WI38 (cell line): Measurements from ENCODE around the gene PFDN1.
A peak's percentile ranks its signal among the peaks of the same experiment; 100 is the strongest.
"Not testable (repeated sequence)": the region's sequence is repeated elsewhere in the genome, so short reads cannot be mapped to it uniquely, and the experiment has no call there.

Source experiments
- H3K4me3 ChIP-seq: 2 replicates; pipeline ENCODE4 v1.5.1; 2011; ENCODE audit warnings: low read depth, mild to moderate bottlenecking, control low read depth, low read length
- TF ChIP-seq, protein P1 (sequence below): IDR thresholded peaks from 2 replicates; pipeline ENCODE4 v1.5.1; 2012; ENCODE audit warnings: low read depth, mild to moderate bottlenecking, control low read depth, low read length

The PFDN1 gene

DNA sequence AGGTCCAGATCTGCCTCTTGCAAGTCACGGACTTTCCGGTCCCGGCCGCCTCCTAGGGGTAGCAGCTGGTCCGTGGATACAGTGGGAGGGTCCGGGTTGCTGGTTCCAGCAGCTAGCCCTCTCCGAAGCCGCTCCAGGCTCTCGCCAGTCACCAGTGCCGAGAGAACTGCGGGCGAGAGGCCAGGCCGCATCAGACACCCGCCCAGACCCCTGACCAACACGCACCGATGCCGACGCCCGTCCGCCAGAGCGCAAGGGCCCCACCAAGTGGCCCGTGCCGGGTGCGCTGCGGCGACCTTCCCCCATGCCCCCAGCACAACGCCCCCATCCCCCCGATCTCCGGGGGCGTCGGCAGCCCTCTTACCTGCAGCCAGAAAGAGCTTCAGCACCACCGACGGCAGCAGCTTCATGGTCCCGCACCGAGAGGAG, 43.0 kb upstream of the PFDN1 start:
- TF ChIP-seq, protein P1, sequence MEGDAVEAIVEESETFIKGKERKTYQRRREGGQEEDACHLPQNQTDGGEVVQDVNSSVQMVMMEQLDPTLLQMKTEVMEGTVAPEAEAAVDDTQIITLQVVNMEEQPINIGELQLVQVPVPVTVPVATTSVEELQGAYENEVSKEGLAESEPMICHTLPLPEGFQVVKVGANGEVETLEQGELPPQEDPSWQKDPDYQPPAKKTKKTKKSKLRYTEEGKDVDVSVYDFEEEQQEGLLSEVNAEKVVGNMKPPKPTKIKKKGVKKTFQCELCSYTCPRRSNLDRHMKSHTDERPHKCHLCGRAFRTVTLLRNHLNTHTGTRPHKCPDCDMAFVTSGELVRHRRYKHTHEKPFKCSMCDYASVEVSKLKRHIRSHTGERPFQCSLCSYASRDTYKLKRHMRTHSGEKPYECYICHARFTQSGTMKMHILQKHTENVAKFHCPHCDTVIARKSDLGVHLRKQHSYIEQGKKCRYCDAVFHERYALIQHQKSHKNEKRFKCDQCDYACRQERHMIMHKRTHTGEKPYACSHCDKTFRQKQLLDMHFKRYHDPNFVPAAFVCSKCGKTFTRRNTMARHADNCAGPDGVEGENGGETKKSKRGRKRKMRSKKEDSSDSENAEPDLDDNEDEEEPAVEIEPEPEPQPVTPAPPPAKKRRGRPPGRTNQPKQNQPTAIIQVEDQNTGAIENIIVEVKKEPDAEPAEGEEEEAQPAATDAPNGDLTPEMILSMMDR, result no peak; the same call in 1 of the 2 replicates
- peak overlapping the region; percentile 60 for H3K4me3 ChIP-seq

DNA sequence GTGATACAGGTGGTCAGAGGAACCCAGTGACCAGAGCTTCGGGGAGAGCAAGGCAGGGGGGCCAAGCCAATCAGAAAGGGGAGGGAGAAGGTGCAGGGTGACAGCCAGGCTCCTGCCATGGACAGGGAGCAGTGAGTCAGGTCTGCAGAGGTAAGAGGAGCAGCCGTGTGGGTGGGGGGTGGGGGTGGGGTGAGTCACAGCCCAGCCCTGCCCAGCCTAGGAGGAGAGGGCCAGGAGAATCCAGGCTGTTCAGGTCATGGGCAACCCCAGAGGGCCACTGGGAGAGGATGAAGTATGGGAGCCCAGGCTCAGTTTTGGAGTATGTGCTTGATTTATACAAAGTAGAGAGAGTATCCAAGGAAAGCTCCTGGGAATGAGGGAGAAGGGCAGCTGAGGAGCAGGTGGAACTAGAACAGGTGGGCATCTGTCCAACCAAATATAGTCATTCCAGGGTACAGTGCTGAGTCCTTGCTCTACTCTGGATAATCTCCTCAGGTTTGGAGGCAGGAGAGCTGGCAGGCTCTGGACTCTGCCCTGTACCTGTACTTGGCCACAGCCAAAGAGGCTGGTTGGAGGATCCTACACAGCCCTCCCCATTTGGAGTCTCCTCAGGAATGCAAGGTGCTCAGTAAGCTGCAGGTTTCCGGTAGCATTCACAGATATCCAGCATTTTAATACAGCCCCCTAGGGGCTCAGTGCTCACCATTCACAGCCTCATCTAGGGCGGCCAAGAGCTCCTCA, 42.0 kb upstream of the PFDN1 start:
- peak overlapping the region; percentile 60 for H3K4me3 ChIP-seq
- TF ChIP-seq, protein P1, result no peak

DNA sequence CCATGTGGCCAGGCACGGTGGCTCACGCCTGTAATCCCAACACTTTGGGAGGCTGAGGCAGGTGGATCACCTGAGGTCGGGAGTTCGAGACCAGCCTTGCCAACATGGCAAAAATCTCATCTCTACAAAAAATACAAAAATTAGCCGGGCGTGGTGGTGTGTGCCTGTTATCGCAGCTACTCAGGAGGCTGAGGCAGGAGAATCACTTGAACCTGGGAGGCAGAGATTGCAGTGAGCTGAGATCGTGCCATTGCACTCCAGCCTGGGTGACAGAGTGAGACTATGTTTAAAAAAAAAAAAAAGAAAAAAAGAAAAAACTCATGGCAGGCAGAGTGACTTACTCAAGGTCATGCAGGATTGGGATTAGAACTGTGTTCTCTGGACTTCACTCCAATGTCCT, 40.9 kb upstream of the PFDN1 start:
- not testable (repeated sequence) for H3K4me3 ChIP-seq

GRCh38 chr5:140342896-140343295, 40.0 kb upstream of the PFDN1 start:
- no peak overlapping the region for H3K4me3 ChIP-seq
- TF ChIP-seq, protein P1, result no peak

DNA sequence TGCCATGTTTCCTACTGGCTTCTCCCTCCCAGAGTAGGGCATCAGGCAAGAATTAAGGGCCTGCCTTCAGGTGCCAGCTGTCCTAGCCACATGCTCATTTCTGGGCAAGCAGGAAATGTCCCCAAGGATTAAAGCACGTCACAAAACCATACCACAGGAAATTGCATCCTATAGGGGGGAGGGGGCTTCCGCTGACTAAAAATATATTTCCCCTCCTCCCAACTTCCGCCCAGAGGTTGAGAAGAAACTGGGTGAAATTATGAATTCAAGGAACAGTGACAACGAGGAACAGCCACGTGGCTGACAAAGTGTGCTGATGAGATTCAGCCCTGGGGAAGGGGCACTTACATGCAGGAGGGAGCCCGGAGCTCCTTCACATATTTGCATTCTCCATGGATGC, 39.4 kb upstream of the PFDN1 start:
- TF ChIP-seq, protein P1, result no peak
- H3K4me3 ChIP-seq, result no peak overlapping the region

DNA sequence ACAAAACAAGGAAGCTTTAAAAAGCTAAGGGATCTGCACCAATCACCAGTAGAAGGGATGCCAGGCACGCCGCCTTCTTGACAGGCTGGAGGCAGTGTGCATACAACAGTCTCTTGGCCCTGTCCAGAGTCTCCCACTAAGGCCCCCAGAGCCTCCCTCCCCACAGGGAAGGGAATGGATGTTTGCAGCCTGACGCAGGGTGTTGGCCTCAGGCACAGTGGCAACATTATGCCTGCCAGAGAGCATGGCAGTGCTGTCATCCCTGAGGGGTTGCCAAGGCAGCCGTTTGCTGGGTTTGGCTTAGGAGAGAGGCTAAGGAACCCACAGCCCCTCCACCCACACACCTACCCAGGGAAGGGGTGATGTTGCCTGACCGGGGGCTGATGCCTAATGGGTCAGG, 38.7 kb upstream of the PFDN1 start:
- TF ChIP-seq, protein P1, result no peak
- no peak overlapping the region for H3K4me3 ChIP-seq

DNA sequence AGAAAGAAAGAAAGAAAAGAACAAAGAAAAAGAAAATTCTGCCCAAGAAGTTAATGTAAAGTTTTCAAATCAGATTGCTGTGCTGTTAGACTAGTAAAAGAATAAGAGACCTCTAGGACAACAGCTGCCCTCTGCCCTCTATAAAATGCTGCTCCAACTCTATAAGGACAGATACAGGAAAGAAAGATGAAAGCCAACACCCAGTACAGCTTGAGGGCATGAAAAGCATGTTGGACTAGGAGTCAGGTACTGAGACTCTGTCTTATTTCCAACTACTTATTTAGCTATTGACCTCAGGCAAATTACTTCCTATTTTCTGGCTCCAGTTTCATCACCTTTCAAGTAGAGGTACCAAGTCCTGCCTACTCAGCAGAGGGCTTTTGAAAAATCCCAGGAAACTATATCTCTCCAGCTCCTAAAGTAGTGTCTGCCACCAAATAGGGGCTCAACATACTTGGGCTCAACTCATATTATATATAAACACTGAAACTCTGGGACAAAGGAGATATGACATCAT, 37.8 kb upstream of the PFDN1 start:
- no peak overlapping the region for H3K4me3 ChIP-seq
- TF ChIP-seq, protein P1, result no peak

DNA sequence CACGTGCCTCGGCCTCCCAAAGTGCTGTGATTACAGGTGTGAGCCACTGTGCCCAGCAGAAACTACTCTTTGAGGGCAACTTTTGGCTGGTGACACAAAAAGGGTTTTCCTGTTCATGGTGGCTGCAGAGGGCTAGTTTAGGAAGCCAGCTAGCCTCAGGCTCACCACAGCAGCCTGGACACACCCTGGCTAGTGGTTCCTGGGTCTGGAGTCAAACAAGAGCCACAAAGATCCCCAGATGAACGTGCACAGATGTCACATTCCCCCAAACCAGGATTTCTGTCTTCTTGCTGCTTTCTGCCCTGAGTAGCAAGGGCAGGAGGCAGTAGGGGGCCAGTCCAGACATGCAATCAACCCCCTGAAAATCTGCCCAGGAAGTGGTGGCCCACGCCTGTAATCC, 36.7 kb upstream of the PFDN1 start:
- H3K4me3 ChIP-seq, result no peak overlapping the region
- TF ChIP-seq, protein P1, result no peak
